Liver (tissue), 3 donors: ENCODE measurements around the gene DLGAP4.

Experiments
- CTCF ChIP-seq: fragments of 150-350 bp; IDR thresholded peaks from 2 replicates; pipeline ENCODE4 v1.5.1; 2017; ENCODE audit warnings: improper control_type of control experiment, low read depth, low read length; ENCODE audit not compliant: missing input control
- GABPA ChIP-seq, 2 donors: IDR thresholded peaks in 1 of 2; conservative IDR thresholded peaks in 1 of 2; 2 replicates each; pipeline ENCODE4 v1.6.1; 2016; ENCODE audit warnings: antibody characterized with exemption in 2 of 2, mild to moderate bottlenecking in 1 of 2, moderate library complexity in 1 of 2
- JUND ChIP-seq, 2 donors: IDR thresholded peaks; 2 replicates each; pipeline ENCODE4 v1.6.1; 2016; ENCODE audit warnings: antibody characterized with exemption in 2 of 2
- donor health status: healthy.
- donor health status: healthy.

DNA sequence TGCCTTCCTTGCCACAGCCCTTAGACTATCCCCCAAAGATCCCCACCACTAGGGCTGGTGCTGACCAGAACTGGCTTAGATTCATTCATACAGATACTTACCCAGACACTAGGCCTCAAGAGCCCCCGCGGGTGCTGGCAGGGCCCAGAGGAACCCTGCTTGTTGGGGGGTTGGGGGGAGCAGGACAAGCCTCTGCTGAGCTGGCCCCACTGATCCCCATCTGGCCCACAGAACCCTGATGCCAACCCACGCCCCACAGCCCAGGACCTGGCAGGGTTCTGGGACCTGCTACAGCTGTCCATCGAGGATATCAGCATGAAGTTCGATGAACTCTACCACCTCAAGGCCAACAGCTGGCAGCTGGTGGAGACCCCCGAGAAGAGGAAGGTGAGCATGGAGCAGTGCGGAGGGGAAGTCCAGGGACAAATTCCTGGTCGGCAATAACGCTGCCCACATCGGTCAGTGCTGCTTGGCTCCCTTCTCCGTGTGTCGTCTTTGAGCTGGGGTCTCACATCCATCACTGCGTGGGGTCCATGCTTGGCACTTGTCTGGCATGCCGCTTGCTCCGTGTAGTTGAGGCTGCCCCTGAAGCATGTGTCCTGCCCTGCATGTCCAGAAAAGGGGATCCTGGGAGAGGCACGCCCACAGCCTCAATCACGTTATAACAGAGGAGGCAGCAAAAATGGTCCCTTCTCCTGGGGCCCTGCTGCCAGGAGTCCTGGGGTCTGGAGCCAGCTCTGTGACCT is 219.7 kb downstream of the DLGAP4 start:
- TF ChIP-seq CTCF (no peak), JUND (IDR thresholded peaks at IDR 0.05) (no peak), GABPA (IDR thresholded peaks at IDR 0.05 in 1 of 2, conservative IDR thresholded peaks at IDR 0.05 in 1 of 2) (no peak)
